Stimulated activated naive CD8-positive, alpha-beta T cell treated with anti-CD3 and anti-CD28 coated beads, Interleukin-15, amount 100 ng/mL, for 72 hours (primary cell): ENCODE measurements around the gene TNFAIP6.

Experiments
- ATAC-seq: fragments of 150-1000 bp; cut with Tn5 transposase; 2 replicates; pipeline ENCODE4 v1.10.0; 2021; ENCODE audit warnings: mild to moderate bottlenecking, moderate library complexity
- DNase-seq, 2 donors: peaks; one replicate each; pipeline ENCODE4 v3.0.0; 2021 to 2022
- H3K27ac Mint-ChIP-seq, 2 donors: one replicate each; pipeline ENCODE4 v1.8.0; 2022; ENCODE audit warnings: mild to moderate bottlenecking in 2 of 2, mixed read lengths in 2 of 2, moderate library complexity in 2 of 2
- H3K27me3 Mint-ChIP-seq: one replicate; pipeline ENCODE4 v1.8.0; 2022; ENCODE audit warnings: mixed read lengths
- H3K4me1 Mint-ChIP-seq: one replicate; pipeline ENCODE4 v1.8.0; 2022; ENCODE audit warnings: mild to moderate bottlenecking, mixed read lengths
- H3K4me3 Mint-ChIP-seq, 2 donors: one replicate each; pipeline ENCODE4 v1.8.0; 2022; ENCODE audit warnings: mild to moderate bottlenecking in 2 of 2, mixed read lengths in 2 of 2, moderate library complexity in 1 of 2
- H3K9me3 Mint-ChIP-seq, 2 donors: one replicate each; pipeline ENCODE4 v1.8.0; 2022; ENCODE audit warnings: mixed read lengths in 2 of 2

The TNFAIP6 gene

GRCh38 chr2:151347906-151348305 lies 9.5 kb upstream of the TNFAIP6 start:
- no peak overlapping the region for H3K4me3 Mint-ChIP-seq
- no peaks in the 10 kb centered on the region for H3K4me1 Mint-ChIP-seq
- ATAC-seq (no peak), DNase-seq (no peak)
- H3K27ac Mint-ChIP-seq, result no peak overlapping the region
- no peaks in the 10 kb centered on the region for H3K27me3 Mint-ChIP-seq
- peaks cover 0 to 9% of the 10 kb centered on the region in 2 donors for H3K9me3 Mint-ChIP-seq

- ATAC-seq (no peak), DNase-seq (no peak)
- no peaks in the 10 kb centered on the region for H3K9me3 Mint-ChIP-seq
- H3K4me1 Mint-ChIP-seq, result no peaks in the 10 kb centered on the region
- H3K27ac Mint-ChIP-seq, result no peak overlapping the region
- peaks cover 7% of the 10 kb centered on the region for H3K27me3 Mint-ChIP-seq
- no peak overlapping the region for H3K4me3 Mint-ChIP-seq
These were observed 6.7 kb upstream of the TNFAIP6 start for GRCh38 chr2:151350579-151351195.

- H3K27ac Mint-ChIP-seq, result no peak overlapping the region
- H3K4me3 Mint-ChIP-seq, result no peak overlapping the region
- H3K4me1 Mint-ChIP-seq, result no peaks in the 10 kb centered on the region
- ATAC-seq, result no peak
- H3K9me3 Mint-ChIP-seq, result no peaks in the 10 kb centered on the region
- no peak for DNase-seq
- peaks cover 7% of the 10 kb centered on the region for H3K27me3 Mint-ChIP-seq
These were observed 3.4 kb upstream of the TNFAIP6 start for GRCh38 chr2:151353995-151354394.

GRCh38 chr2:151354807-151355206 lies 2.6 kb upstream of the TNFAIP6 start:
- H3K4me1 Mint-ChIP-seq, result no peaks in the 10 kb centered on the region
- H3K27me3 Mint-ChIP-seq, result peaks cover 7% of the 10 kb centered on the region
- ATAC-seq, result no peak
- no peak for DNase-seq
- no peaks in the 10 kb centered on the region for H3K9me3 Mint-ChIP-seq
- no peak overlapping the region for H3K4me3 Mint-ChIP-seq
- H3K27ac Mint-ChIP-seq, result no peak overlapping the region

- DNase-seq (no peak), ATAC-seq (no peak)
- H3K4me3 Mint-ChIP-seq, result no peak overlapping the region
- peaks cover 7% of the 10 kb centered on the region for H3K27me3 Mint-ChIP-seq
- H3K9me3 Mint-ChIP-seq, result no peaks in the 10 kb centered on the region
- H3K4me1 Mint-ChIP-seq, result no peaks in the 10 kb centered on the region
- no peak overlapping the region for H3K27ac Mint-ChIP-seq
These were observed 976 bp downstream of the TNFAIP6 start for GRCh38 chr2:151358166-151358970.

- no peaks in the 10 kb centered on the region for H3K27me3 Mint-ChIP-seq
- no peaks in the 10 kb centered on the region for H3K4me1 Mint-ChIP-seq
- no peak overlapping the region for H3K4me3 Mint-ChIP-seq
- H3K27ac Mint-ChIP-seq, result no peak overlapping the region
- DNase-seq (no peak), ATAC-seq (no peak)
- no peaks in the 10 kb centered on the region for H3K9me3 Mint-ChIP-seq
These were observed 2.5 kb downstream of the TNFAIP6 start for GRCh38 chr2:151359768-151360461.

- ATAC-seq, result no peak
- Mint-ChIP-seq H3K27me3 (no peaks in the 10 kb centered on the region), H3K4me1 (no peaks in the 10 kb centered on the region), H3K9me3 (no peaks in the 10 kb centered on the region), H3K4me3 (no peak overlapping the region), H3K27ac (no peak overlapping the region)
- no peak for DNase-seq
These were observed 4.4 kb downstream of the TNFAIP6 start for GRCh38 chr2:151361674-151362370.

GRCh38 chr2:151363709-151364108 lies 6.3 kb downstream of the TNFAIP6 start:
- no peak overlapping the region for H3K4me3 Mint-ChIP-seq
- H3K27me3 Mint-ChIP-seq, result no peaks in the 10 kb centered on the region

GRCh38 chr2:151367571-151367970 lies 10.2 kb downstream of the TNFAIP6 start:
- H3K4me1 Mint-ChIP-seq, result no peaks in the 10 kb centered on the region
- no peaks in the 10 kb centered on the region for H3K27me3 Mint-ChIP-seq
- ATAC-seq, result no peak
- DNase-seq, result no peak
- H3K9me3 Mint-ChIP-seq, result no peaks in the 10 kb centered on the region
- no peak overlapping the region for H3K4me3 Mint-ChIP-seq
- no peak overlapping the region for H3K27ac Mint-ChIP-seq

More at GRCh38 chr2:151363709-151364108, 6.3 kb downstream of the TNFAIP6 start:
- Mint-ChIP-seq H3K9me3 (no peaks in the 10 kb centered on the region), H3K4me1 (no peaks in the 10 kb centered on the region), H3K27ac (no peak overlapping the region)
- DNase-seq (no peak), ATAC-seq (no peak)

GRCh38 chr2:151374436-151374835 lies 17.0 kb downstream of the TNFAIP6 start:
- peak; percentile 46 for ATAC-seq
- peak overlapping the region in 1 of 2 donors; percentile 30 for H3K27ac Mint-ChIP-seq

GRCh38 chr2:151379169-151379568 lies 21.8 kb downstream of the TNFAIP6 start:
- ATAC-seq (no peak), DNase-seq (no peak)
- H3K9me3 Mint-ChIP-seq, result no peaks in the 10 kb centered on the region
- H3K4me3 Mint-ChIP-seq, result no peak overlapping the region
- no peaks in the 10 kb centered on the region for H3K27me3 Mint-ChIP-seq
- no peak overlapping the region for H3K27ac Mint-ChIP-seq
- H3K4me1 Mint-ChIP-seq, result peaks cover 4% of the 10 kb centered on the region

More at GRCh38 chr2:151374436-151374835, 17.0 kb downstream of the TNFAIP6 start:
- H3K27me3 Mint-ChIP-seq, result no peaks in the 10 kb centered on the region
- H3K9me3 Mint-ChIP-seq, result no peaks in the 10 kb centered on the region
- H3K4me3 Mint-ChIP-seq, result no peak overlapping the region
- peaks cover 6% of the 10 kb centered on the region for H3K4me1 Mint-ChIP-seq
- no peak for DNase-seq

- no peaks in the 10 kb centered on the region for H3K27me3 Mint-ChIP-seq
- no peak overlapping the region for H3K4me3 Mint-ChIP-seq
- ATAC-seq (no peak), DNase-seq (no peak)
- no peak overlapping the region for H3K27ac Mint-ChIP-seq
- H3K9me3 Mint-ChIP-seq, result no peaks in the 10 kb centered on the region
- no peaks in the 10 kb centered on the region for H3K4me1 Mint-ChIP-seq
These were observed 23.3 kb downstream of the TNFAIP6 start for GRCh38 chr2:151380580-151381235.

GRCh38 chr2:151381266-151381665 lies 23.9 kb downstream of the TNFAIP6 start:
- Mint-ChIP-seq H3K27me3 (no peaks in the 10 kb centered on the region), H3K4me1 (no peaks in the 10 kb centered on the region), H3K4me3 (no peak overlapping the region), H3K9me3 (no peaks in the 10 kb centered on the region), H3K27ac (no peak overlapping the region)
- DNase-seq, result no peak
- ATAC-seq, result no peak

- H3K4me3 Mint-ChIP-seq, result no peak overlapping the region
- DNase-seq (no peak), ATAC-seq (no peak)
- no peaks in the 10 kb centered on the region for H3K9me3 Mint-ChIP-seq
- H3K4me1 Mint-ChIP-seq, result no peaks in the 10 kb centered on the region
- no peaks in the 10 kb centered on the region for H3K27me3 Mint-ChIP-seq
- H3K27ac Mint-ChIP-seq, result no peak overlapping the region
These were observed 30.6 kb downstream of the TNFAIP6 start for GRCh38 chr2:151388011-151388410.

- Mint-ChIP-seq H3K4me1 (no peaks in the 10 kb centered on the region), H3K4me3 (no peak overlapping the region), H3K27ac (no peak overlapping the region), H3K27me3 (peaks cover 6% of the 10 kb centered on the region), H3K9me3 (peaks cover 5 to 6% of the 10 kb centered on the region in 2 donors)
- DNase-seq (no peak), ATAC-seq (no peak)
These were observed 34.0 kb downstream of the TNFAIP6 start for GRCh38 chr2:151391436-151391835.
